H54 (cell line): ENCODE measurements around the gene NCKAP5.
A peak's percentile ranks its signal among the peaks of the same experiment; 100 is the strongest.
"Not testable (repeated sequence)": the region's sequence is repeated elsewhere in the genome, so short reads cannot be mapped to it uniquely, and the experiment has no call there.

Experiments used
- DNase-seq: peaks from one replicate; pipeline ENCODE4 v3.0.0; 2011; ENCODE audit warnings: low spot score, mixed read lengths; ENCODE audit not compliant: insufficient read length
- FAIRE-seq: peaks from 3 replicates; lab custom pipeline; 2011; peaks lifted over from hg19 to GRCh38; lab: Jason Lieb, UNC
- POLR2A ChIP-seq: IDR thresholded peaks from 2 replicates; pipeline ENCODE4 v1.6.1; 2011; ENCODE audit warnings: low read depth, mild to moderate bottlenecking, low read length

NCKAP5 gene

GRCh38 chr2:132720393-132720792 lies 847.9 kb downstream of the NCKAP5 start:
- DNase-seq (no peak), FAIRE-seq (no peak)
- TF ChIP-seq POLR2A = no peak

- TF ChIP-seq POLR2A = no peak
- no peak for FAIRE-seq
- DNase-seq = no peak
Observed at GRCh38 chr2:132719480-132719879, 848.8 kb downstream of the NCKAP5 start.

- no peak for TF ChIP-seq POLR2A
- no peak for FAIRE-seq
- no peak for DNase-seq
Observed at GRCh38 chr2:132716954-132717353, 851.3 kb downstream of the NCKAP5 start.

GRCh38 chr2:132715386-132716351 lies 852.6 kb downstream of the NCKAP5 start:
- DNase-seq (no peak), FAIRE-seq (no peak)
- no peak for TF ChIP-seq POLR2A

GRCh38 chr2:132703396-132703795 lies 864.9 kb downstream of the NCKAP5 start:
- no peak for TF ChIP-seq POLR2A
- no peak for FAIRE-seq

GRCh38 chr2:132701810-132702209 lies 866.5 kb downstream of the NCKAP5 start:
- DNase-seq (no peak), FAIRE-seq (peak; percentile 6)
- TF ChIP-seq POLR2A = no peak

More at GRCh38 chr2:132703396-132703795, 864.9 kb downstream of the NCKAP5 start:
- no peak for DNase-seq

GRCh38 chr2:132699802-132700201 lies 868.5 kb downstream of the NCKAP5 start:
- FAIRE-seq, DNase-seq: not testable (repeated sequence)

- not testable (repeated sequence) for FAIRE-seq, DNase-seq
Observed at GRCh38 chr2:132698347-132698746, 869.9 kb downstream of the NCKAP5 start.

GRCh38 chr2:132697556-132698205 lies 870.6 kb downstream of the NCKAP5 start:
- TF ChIP-seq POLR2A = no peak
- no peak for FAIRE-seq
- no peak for DNase-seq

GRCh38 chr2:132692816-132693215 lies 875.4 kb downstream of the NCKAP5 start:
- TF ChIP-seq POLR2A = no peak
- FAIRE-seq = no peak
- no peak for DNase-seq

- no peak for FAIRE-seq
- DNase-seq = no peak
- TF ChIP-seq POLR2A = no peak
Observed at GRCh38 chr2:132691556-132691955, 876.7 kb downstream of the NCKAP5 start.

- DNase-seq = no peak
- TF ChIP-seq POLR2A = no peak
- no peak for FAIRE-seq
Observed at GRCh38 chr2:132690664-132691303, 877.5 kb downstream of the NCKAP5 start.

GRCh38 chr2:132681766-132682165 lies 886.5 kb downstream of the NCKAP5 start:
- no peak for TF ChIP-seq POLR2A
- no peak for DNase-seq
- FAIRE-seq = no peak

GRCh38 chr2:132680544-132680943 lies 887.7 kb downstream of the NCKAP5 start:
- no peak for TF ChIP-seq POLR2A
- DNase-seq = no peak
- no peak for FAIRE-seq
